ENCODE data around the gene CLBA1.

DNA sequence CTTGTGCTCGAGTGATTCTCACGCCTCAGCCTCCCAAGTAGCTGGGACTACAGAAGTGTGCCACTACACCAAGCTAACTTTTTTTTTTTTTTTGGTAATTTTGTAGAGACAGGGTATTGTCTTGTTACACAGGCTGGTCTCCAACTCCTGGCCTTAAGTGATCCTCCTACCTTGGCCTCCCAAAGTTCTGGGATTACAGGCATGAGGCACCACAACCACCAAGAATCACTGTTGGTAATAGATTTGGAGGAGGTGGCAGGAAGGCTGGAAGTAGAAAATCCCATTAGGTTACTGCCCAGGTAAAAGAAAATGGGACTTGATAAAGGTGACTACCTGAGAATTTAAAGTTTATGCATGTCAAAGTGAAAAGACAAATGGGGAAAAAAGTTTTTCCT is 36.7 kb downstream of the CLBA1 start:
- TF ChIP-seq ZNF274 (IDR thresholded peaks at IDR 0.05; ENCODE audit: low read depth, low read length) (no peak), YY1 (IDR thresholded peaks at IDR 0.05; ENCODE audit: insufficient read depth, insufficient read length) (no peak)

Data from NT2/D1 (cell line).